IPS DF 6.9 (cell line): ENCODE results near the gene PLEKHM3.

ENCODE experiments used
- DNase-seq: peaks from one replicate; pipeline ENCODE4 v3.0.0-alpha.2; 2013; ENCODE audit warnings: low read depth, low spot score
- H3K27ac ChIP-seq: one replicate; pipeline ENCODE4 v1.5.1; 2013; ENCODE audit warnings: low read length, control low read depth
- H3K27me3 ChIP-seq: 2 replicates; pipeline ENCODE4 v1.6.1; 2013; ENCODE audit warnings: mild to moderate bottlenecking, low read length; ENCODE audit not compliant: control insufficient read depth, insufficient read depth
- H3K36me3 ChIP-seq: 2 replicates; pipeline ENCODE4 v1.6.1; 2013; ENCODE audit warnings: low read length; ENCODE audit not compliant: control insufficient read depth, insufficient read depth
- H3K4me1 ChIP-seq: 2 replicates; pipeline ENCODE4 v1.6.1; 2013; ENCODE audit warnings: low read length; ENCODE audit not compliant: control insufficient read depth, insufficient read depth
- H3K4me3 ChIP-seq: 2 replicates; pipeline ENCODE4 v1.5.1; 2013; ENCODE audit warnings: mild to moderate bottlenecking, low read length
- H3K9me3 ChIP-seq: 2 replicates; pipeline ENCODE4 v1.6.1; 2013; ENCODE audit warnings: low read length, inconsistent platforms; ENCODE audit not compliant: control insufficient read depth, insufficient read depth
- WGBS: extraction: QIAGEN DNeasy Blood & Tissue Kit; methylation state at CpG from one replicate; pipeline ENCODE4 v1.1.7; 2013; ENCODE audit warnings: mixed read lengths, missing lambda C conversion rate; ENCODE audit not compliant: insufficient read length, insufficient coverage; 5-methylcytosine and 5-hydroxymethylcytosine counted together

PLEKHM3 gene

DNA sequence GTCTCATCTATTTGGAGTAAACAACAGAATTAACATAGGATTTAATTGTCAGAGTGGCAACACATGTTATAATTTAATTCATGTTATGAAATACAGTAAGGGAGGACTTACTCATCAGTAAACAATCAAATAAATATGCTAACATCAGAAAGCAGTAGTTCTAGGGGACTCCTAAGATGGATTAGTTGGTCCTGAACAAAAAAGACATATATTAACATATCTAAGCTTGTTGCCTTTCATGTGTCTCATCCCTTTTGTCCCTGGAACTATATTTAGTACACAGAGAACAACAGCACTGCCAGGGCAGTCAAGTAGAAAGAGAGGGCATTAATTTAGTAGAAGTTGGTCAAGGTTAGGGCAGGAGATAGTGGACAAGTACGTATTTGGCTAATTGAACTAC is 137.8 kb downstream of the PLEKHM3 start:
- Histone ChIP-seq H3K27me3 (no peaks in the 10 kb centered on the region), H3K4me3 (no peak overlapping the region), H3K4me1 (peaks cover 3% of the 10 kb centered on the region; the same call in 1 of the 2 replicates), H3K9me3 (no peaks in the 10 kb centered on the region), H3K36me3 (no peaks in the 10 kb centered on the region), H3K27ac (no peak overlapping the region)
- no CpG with 5 or more reads among the region's 1 CpG for WGBS
- DNase-seq: no peak

DNA sequence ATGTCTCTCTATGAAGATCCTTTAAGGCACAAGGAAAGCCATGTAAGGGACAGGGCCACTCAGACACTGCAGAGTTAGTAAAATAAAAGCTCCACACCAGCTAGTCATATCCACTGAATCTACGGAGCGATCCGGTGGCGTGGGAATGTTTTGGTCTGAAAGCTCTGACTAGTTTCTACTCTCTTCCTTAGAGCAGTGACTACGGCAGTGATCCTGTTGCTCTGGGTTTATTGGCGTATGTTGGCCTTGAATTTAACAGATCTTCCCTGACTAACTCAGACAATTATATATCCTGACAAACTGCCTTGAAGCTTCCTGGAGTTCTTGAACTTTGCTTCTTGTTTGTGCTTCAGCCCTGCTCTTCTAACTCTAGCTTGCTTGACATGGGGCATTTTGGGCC is 140.3 kb downstream of the PLEKHM3 start:
- Histone ChIP-seq H3K27me3 (no peaks in the 10 kb centered on the region), H3K36me3 (no peaks in the 10 kb centered on the region), H3K4me3 (no peak overlapping the region), H3K9me3 (no peaks in the 10 kb centered on the region), H3K27ac (no peak overlapping the region), H3K4me1 (peaks cover 2% of the 10 kb centered on the region; the same call in 1 of the 2 replicates)
- WGBS: no CpG with 5 or more reads among the region's 6 CpGs
- DNase-seq: no peak

DNA sequence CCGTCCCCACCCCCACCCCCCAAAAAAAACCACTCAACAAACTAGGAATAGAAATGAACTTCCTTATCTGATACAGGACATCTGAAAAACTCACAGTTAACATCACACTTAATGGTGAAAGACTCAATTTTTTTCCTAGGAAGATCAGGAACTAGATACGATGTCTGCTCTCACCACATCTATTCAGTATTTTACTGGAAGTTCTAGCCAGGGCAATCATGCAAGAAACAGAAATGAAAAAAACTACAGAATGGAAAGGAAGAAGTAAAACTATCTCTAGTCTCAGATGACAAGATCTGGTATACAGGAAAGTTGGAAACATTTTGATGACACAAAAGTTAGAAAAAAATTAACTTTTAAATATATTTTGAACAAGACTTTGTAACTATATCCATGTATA is 141.2 kb downstream of the PLEKHM3 start:
- Histone ChIP-seq H3K27ac (no peak overlapping the region), H3K4me3 (no peak overlapping the region), H3K27me3 (no peaks in the 10 kb centered on the region), H3K4me1 (peaks cover 2% of the 10 kb centered on the region; the same call in 1 of the 2 replicates), H3K36me3 (no peaks in the 10 kb centered on the region), H3K9me3 (no peaks in the 10 kb centered on the region)
- DNase-seq: no peak
- no CpG with 5 or more reads among the region's 2 CpGs for WGBS

DNA sequence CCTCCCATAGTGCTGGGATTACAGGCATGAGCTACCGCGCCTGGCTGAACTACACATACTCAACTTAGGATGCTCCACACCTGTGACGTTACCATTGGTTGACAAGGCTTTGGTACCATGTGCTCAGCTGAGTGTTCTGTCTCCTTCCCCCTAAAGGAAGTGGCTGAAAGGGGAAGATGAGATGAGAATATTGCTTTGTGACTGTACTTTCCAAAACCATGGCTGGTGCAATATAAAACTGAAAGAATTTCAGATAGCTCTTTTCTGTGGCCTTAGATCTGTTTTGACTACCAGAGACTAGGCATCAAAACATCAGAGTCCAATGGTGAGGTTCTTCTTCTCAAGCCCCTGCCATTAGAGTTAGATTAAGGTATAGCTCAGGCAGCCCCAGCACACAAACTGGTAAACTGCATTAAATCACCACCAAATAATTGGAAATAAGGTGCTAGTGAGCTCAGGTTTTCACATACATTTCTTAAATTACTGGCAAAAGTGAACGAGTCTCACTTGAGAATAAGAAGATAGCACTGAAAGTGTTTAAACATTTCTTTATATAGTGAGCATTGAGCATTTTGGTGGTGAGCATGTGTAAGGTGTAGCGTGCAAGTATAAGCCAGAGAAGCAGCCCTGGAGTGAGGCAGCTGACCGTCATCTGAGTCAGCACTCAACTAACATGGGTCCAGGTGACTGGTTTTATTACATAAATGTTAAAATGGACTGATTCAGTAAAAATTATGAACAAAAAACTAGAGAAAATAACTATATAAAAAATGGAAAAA is 142.1 kb downstream of the PLEKHM3 start:
- H3K36me3 ChIP-seq: no peaks in the 10 kb centered on the region
- no peaks in the 10 kb centered on the region for H3K27me3 ChIP-seq
- peaks cover 2% of the 10 kb centered on the region; the same call in 1 of the 2 replicates for H3K4me1 ChIP-seq
- no peak overlapping the region for H3K4me3 ChIP-seq
- H3K27ac ChIP-seq: no peak overlapping the region
- no peak for DNase-seq
- H3K9me3 ChIP-seq: no peaks in the 10 kb centered on the region
- WGBS: no CpG with 5 or more reads among the region's 6 CpGs

DNA sequence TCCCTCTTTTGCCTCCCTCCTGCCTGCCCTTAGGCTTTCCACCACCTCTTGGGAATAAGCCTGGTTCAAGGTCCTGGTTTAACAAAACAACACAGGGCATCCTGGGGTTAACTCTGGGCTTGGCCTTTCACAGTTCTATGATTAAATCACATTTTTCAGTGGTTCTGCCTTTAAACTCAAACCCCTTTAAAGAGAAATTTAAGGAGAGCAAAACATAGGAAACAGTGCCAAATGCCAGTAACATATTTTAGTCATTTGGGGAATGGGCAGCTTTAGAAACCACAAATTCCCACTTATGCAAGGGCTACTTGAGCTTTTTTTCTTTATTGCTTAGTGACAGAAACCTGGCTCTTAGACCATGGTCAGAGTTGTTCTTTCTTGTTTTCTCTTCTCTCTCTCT is 143.4 kb downstream of the PLEKHM3 start:
- Histone ChIP-seq H3K4me3 (no peak overlapping the region), H3K4me1 (no peaks in the 10 kb centered on the region), H3K27me3 (no peaks in the 10 kb centered on the region), H3K27ac (no peak overlapping the region), H3K36me3 (no peaks in the 10 kb centered on the region), H3K9me3 (no peaks in the 10 kb centered on the region)
- no peak for DNase-seq

DNA sequence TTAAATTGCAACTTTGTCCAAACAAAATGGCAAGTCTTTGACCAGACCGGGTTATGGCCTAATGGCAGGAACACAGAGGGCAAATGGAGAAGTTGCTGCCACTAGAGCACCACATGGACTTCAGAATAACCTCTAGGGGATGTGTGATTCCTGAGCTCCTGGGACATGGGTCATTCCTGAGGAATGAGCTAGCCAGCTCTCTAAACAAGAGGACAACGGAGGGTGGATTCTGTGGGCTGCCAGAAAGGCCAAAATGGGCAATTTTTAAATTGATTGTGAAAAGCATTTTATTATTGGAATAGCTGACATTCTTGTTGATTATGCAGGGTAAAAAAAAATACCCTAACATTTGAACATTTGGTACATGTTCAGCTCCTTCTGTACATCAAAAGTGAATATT is 145.8 kb downstream of the PLEKHM3 start:
- Histone ChIP-seq H3K9me3 (no peaks in the 10 kb centered on the region), H3K4me3 (no peak overlapping the region), H3K27me3 (no peaks in the 10 kb centered on the region), H3K4me1 (no peaks in the 10 kb centered on the region), H3K36me3 (no peaks in the 10 kb centered on the region), H3K27ac (no peak overlapping the region)
- WGBS: no CpG with 5 or more reads among the region's 2 CpGs
- DNase-seq: no peak

DNA sequence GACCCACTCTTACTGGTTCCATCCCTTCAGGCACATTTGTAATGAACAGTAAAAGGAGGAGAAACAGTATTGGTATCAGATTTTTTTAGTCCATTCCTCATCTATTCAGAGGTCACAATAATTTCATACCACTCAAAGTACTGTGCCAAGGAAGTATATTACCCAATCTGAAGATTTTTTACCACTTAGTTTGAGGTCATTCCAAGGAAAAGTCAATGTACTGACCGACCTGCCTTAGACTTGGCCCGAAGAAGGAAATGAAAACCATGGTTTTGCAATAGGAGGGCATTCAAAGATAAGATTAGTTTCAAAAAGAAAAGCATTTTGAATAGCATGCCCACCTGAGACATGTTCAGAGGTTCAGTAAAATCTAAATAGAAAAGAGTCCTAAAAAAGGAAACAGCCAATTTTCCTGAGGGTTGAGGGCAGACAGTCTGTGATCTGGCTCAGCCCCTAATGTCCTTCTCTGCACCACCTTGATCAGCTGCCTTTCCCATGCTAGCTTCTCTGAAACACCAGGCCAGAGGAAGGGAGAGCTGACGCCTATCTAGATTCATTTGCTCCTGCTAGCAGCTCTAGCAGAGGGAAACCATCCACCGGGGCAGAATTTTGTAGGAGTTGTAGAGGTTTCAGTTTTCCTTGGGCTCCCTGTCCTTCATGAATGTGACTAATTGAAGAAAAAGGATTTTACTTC is 148.3 kb downstream of the PLEKHM3 start:
- Histone ChIP-seq H3K4me1 (no peaks in the 10 kb centered on the region), H3K27ac (no peak overlapping the region), H3K9me3 (no peaks in the 10 kb centered on the region), H3K36me3 (no peaks in the 10 kb centered on the region), H3K27me3 (no peaks in the 10 kb centered on the region), H3K4me3 (no peak overlapping the region)
- DNase-seq: no peak
- WGBS: no CpG with 5 or more reads among the region's 4 CpGs

DNA sequence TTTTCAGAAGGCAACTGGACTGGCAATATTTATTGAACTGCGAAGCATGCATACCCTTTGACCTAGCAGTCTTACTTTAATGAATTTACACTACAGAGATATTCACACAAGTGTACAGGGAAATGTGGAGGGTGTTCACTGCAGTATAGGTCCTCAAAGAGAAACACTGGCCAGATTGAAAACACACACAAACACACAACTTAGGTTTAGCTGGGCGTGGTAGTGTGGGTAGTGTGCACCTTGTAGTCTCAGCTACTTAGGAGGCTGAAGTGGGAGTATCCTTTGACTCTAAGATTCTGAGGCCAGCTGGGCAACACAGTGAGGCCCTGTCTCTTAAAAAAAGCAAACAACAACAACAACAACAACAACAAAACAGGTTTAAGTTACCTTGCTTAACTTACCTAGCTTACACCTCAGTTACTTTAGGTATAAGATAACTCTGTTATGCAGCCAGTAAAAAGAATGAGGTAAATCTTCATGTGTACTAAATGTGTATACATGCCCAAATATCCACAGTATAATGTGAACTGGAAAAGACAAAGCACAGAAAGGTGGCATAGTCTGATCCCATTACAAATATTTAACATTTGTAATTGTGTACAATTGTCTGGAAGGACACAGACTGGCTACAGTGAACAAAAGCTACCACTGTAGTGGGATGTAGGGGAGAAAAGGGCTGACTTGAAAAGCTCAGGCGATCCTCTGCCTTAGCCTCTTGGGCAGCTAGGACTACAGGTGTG is 149.7 kb downstream of the PLEKHM3 start:
- no peaks in the 10 kb centered on the region for H3K27me3 ChIP-seq
- H3K27ac ChIP-seq: no peak overlapping the region
- no peaks in the 10 kb centered on the region for H3K4me1 ChIP-seq
- DNase-seq: no peak
- no peak overlapping the region for H3K4me3 ChIP-seq
- no CpG with 5 or more reads among the region's 3 CpGs for WGBS
- no peaks in the 10 kb centered on the region for H3K36me3 ChIP-seq
- no peaks in the 10 kb centered on the region for H3K9me3 ChIP-seq

DNA sequence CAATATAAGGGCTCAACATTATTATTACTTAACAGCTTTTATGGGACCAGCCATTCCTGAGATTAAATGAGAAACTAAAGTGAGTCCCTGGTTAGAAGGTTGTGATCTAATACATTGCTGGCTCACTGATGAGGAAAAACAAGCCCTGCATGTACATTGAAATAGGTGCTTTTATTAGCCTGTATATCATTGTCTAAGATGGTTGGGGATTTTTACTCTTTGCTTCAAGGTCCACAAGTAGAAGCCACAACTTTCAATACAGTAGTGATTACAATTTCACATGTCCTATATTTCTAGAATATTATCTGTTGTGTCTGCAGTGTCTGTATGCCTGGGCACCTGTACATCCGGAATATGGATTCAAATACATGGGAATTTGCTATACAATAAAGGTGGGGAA is 151.5 kb downstream of the PLEKHM3 start:
- H3K27me3 ChIP-seq: no peaks in the 10 kb centered on the region
- H3K4me1 ChIP-seq: no peaks in the 10 kb centered on the region
- H3K27ac ChIP-seq: no peak overlapping the region
- WGBS: no CpG with 5 or more reads among the region's 1 CpG
- no peak overlapping the region for H3K4me3 ChIP-seq
- H3K36me3 ChIP-seq: no peaks in the 10 kb centered on the region
- H3K9me3 ChIP-seq: no peaks in the 10 kb centered on the region
- no peak for DNase-seq

DNA sequence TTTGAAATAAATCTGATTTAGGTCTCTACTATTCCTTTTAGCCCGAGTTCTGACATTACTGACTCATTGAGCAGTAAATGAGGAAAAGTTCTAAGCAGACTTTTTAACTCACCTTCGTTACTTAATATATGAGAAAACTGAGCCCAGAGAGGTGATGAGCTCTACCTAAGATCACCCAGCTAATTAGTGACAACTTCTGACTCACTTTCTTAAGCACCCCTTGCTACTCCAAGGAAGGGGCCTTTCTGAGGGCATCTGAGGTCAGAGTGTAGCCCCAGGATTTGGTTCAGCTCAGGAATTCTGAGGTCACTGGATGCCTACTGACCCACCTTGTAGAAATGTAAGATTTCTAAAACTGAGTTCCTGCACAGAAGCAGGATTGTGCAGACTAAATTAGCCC is 153.4 kb downstream of the PLEKHM3 start:
- Histone ChIP-seq H3K36me3 (no peaks in the 10 kb centered on the region), H3K27me3 (no peaks in the 10 kb centered on the region), H3K9me3 (no peaks in the 10 kb centered on the region), H3K27ac (no peak overlapping the region), H3K4me1 (no peaks in the 10 kb centered on the region), H3K4me3 (no peak overlapping the region)
- WGBS: no CpG with 5 or more reads among the region's 2 CpGs
- DNase-seq: no peak
